ENCODE data around the gene IFNL1.
"Not testable (repeated sequence)": the region's sequence is repeated elsewhere in the genome, so short reads cannot be mapped to it uniquely, and the experiment has no call there.

Gene IFNL1

DNA sequence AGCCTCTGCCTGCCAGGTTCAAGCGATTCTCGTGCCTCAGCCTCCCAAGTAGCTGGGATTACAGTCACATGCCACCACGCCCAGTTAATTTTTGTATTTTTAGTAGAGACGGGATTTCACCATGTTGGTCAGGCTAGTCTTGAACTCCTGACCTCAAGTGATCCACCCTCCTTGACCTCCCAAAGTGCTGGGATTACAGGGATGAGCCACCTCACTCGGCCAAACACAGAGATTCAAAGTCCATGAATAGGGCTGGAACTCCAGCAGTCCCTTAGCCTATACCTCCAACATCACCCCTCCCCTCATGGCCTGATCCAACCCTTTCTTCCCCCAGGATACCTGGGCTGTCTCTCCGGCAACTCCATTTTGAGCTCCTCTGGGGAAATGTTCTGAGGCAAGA is 36.5 kb downstream of the IFNL1 start:
- DNase-seq (ENCODE audit: low spot score) = not testable (repeated sequence)

DNA sequence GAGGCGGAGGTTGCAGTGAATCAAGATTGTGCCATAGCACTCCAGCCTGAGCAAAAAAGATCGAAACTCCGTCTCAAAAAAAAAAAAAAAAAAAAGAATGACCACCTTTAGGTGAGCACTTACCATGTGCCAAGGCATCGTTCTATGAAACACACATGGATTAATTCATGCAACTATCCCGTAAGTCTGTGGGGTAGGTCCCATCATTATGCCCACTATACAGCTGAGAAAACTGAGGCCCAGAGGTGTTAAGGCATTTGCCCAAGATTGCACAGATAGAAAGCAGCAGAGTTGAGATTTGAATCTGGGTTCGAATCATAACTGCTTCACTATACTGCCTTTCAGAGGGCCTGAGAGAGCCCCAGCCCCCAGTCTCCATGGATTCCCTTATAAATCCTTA is 37.3 kb downstream of the IFNL1 start:
- DNase-seq (ENCODE audit: low spot score) = no peak

DNA sequence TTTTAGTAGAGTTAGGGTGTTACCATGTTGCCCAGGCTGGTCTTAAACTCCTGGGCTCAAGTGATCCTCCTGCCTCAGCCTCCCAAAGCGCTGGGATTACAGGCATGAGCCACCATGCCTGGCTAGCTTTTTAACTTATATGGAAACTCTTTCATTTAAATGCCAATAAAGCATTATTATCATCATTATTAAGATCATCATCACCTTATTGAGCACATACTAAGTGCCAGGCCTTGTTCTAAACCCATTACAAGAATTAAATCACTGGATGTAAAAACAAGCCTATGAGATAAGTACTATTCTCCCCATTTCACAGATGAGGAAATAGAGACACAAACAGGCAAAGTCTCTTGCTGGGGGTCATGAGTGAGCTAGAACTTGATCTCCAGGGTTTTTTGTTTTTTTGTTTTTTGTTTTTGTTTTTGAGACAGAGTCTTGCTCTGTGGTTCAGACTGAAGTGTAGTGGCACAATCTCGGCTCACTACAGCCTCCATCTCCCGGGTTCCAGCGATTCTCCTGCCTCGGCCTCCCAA is 38.3 kb downstream of the IFNL1 start:
- DNase-seq (ENCODE audit: low spot score) = no peak

DNA sequence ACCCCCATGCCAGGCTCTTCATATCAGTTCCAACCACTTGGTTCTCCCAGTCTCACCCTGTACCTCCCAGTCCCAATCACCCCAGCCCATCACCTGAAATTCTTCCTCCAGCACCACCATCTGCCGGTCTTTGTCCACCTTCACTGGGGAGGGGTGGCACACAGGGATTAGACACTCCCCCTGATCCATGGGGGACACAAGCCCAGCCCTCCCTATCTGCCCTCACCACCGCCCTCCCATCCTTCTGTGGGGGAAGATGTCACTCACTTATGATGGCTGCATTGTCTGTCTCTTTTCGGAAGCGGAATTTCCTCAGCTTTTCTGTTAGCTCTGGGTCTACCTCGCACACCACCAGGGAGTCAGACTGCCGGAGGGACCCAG is 39.0 kb downstream of the IFNL1 start:
- DNase-seq (ENCODE audit: low spot score) = no peak

DNA sequence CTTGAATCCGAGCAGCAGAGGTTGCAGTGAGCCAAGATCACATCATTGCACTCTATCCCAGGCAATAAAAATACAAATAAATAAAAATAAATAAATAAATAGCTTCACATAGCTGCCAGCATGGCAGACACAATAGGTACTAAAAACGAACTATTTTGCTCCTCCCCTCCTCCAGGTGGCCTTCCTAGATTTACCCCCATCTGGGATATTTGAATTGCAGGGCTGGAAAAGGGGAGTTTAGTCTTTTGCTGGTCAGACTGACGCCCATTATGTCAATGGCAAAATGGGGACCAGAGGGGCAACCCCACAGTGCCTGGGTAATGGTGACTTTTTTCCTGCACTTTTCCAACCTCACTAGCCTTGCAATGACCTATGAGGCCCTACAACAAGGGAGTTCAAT is 40.3 kb downstream of the IFNL1 start:
- DNase-seq (ENCODE audit: low spot score) = no peak

DNA sequence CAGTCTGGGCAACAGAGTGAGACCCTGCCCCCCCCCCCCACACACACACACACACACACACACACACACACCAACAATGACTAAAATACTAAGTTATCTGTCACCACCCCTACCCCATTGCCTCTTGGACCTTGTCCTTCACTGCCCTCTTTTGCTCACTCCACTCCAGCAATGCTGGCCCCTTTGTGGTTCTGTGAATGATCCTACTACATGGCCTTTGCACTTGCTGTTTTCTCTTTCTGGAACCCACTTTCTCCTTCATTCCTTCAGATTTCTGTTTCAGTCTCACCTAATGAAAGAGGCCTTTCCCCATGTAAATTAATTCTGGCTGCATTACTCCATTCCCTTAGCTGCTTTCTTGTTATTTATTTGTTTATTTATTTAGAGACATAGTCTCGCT is 43.5 kb downstream of the IFNL1 start:
- no peak for DNase-seq (ENCODE audit: low spot score)

DNA sequence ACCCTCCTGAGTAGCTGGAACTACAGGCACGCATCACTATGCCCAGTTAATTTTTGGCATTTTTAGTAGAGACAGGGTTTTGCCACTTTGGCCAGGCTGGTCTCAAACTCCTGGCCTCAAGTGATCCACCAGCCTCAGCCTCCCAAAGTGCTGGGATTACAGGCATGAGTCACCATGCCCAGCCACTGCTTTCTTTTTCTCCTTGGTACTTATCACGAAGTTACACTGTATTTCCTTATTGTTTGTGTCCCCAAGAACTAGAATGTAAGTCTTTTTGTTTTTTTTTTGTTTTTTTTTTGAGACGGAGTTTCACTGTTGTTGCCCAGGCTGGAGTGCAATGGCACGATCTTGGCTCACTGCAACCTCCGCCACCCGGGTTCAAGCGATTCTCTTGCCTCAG is 43.9 kb downstream of the IFNL1 start:
- not testable (repeated sequence) for DNase-seq (ENCODE audit: low spot score)

DNA sequence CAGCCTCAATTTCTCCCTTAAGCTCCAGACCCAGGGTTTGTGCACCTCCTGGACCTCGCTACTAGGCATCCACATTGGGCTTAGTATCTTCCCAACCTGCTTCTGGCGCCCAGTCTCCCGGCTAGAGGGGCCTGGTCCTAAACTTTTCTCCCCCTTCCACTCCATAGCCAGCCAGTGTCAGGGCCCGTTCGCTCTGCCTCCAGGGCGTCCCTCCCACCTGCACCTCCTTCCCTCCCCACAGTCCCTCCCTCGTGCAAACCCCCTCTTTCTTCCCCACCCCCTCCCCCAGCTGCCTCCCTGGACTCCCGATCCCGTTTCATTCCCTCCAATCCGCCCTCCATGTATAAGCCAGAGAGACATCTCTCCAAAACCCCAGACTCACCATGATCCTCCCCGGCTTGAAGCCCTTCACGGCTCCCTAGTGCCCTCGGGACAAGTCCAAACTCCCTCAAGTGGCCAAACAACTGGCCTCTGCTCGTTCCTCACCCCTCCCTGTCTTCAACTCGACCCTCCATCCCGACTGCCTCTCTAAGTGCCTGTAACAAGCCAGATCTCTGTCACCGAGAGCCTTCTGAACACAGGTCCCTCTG is 45.0 kb downstream of the IFNL1 start:
- DNase-seq (ENCODE audit: low spot score) = no peak

DNA sequence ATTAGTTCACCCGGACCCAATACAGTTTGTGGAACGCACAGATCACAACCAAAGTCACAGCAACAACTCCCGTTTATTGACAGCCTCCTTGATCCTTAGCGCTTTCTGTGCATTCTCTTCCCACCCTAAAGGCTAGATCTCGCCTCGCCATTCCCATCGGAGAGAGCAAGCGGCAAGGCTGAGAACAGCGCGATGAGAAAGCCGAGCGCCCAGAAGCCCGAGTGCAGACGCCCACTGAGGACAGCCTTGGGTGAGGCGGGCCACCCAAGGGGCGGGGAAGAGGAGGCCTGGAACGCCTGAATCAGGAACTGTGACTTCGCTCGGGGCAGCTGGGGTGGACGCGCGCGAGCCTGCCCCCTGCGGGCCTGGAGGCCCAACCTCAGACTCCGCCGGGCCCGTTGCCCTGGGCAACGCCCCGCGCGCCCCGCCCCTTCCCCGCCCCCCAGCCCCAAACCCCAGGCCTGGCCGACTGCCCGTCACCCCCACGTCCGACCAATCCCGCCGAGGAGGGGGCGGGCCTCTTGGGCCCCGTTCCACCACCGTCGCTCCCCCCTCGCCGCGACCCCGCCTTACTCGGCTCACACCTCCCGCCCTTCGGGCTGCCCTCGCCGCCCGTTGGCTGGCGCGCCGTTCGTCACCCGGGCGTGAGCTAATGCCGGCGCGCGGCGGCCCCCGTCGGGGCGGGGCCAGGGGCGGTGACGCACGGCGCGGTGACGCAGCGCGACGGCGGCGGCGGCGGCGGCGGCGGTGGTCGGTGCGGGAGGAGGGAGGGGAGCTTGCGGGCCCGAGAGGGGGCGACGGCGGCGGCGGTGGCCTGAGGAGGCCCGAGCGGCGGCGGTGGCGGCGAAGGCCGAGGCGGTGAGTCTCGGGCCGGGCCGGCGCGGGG is 45.8 kb downstream of the IFNL1 start, which contains the start of gene SAMD4B:
Gene SAMD4B, plus strand, starts transcription at position 703 of the 886 bp plus-strand sequence. CDS start 14,473 bp downstream, outside the sequence.
- DNase-seq (ENCODE audit: low spot score) = peak; percentile 98

DNA sequence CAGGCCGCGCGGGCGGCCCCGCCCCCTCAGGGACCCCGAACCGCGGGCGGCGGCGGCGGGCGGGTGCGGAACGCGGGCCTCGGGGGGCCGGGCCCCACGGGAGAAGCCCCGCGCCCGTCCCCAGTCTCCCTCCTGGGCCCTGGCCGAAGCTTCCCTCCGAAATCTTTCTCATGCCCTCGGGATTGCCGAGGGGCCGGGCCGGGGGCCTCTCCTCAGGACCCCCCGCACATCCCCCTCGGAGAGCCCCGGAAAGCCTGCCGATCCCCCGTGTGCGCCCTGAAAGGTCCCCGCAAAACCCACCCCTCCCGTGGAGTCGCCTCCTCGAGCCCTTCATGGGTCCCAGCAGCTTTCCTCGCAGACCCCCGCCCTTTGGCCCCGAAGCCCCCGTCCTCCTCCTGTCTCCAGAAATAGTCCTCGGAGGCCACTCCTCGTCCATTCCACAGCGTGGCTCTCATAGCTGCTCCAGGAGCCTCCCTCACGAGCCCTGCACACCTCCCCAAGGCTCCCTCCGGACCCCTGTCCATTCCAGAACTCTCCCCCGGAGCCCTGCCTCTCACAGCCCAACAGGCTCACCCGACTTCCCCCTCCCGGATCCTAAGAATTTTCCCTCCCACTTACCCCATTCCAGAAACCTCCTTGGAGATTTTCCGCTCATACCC is 46.6 kb downstream of the IFNL1 start:
- DNase-seq (ENCODE audit: low spot score) = no peak

DNA sequence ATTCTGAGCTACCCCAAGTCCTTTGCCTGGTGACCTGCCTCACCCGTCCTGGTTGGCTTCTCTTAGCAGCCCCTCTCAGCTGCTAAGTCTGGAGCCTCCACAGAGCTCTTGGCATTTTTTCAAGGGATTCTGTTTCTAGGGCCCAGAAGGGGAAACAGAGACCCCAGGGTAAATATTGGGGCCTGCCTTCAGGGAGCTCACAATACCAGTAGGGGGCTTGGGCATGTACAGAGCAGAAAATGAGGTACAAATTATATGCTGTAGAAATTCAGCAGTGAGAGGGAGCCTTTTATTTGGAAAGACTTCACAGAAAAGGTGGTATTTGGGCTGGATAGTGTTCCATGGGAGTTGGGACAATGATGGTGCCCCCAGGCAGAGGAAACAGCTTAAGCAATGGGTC is 49.7 kb downstream of the IFNL1 start:
- no peak for DNase-seq (ENCODE audit: low spot score)

DNA sequence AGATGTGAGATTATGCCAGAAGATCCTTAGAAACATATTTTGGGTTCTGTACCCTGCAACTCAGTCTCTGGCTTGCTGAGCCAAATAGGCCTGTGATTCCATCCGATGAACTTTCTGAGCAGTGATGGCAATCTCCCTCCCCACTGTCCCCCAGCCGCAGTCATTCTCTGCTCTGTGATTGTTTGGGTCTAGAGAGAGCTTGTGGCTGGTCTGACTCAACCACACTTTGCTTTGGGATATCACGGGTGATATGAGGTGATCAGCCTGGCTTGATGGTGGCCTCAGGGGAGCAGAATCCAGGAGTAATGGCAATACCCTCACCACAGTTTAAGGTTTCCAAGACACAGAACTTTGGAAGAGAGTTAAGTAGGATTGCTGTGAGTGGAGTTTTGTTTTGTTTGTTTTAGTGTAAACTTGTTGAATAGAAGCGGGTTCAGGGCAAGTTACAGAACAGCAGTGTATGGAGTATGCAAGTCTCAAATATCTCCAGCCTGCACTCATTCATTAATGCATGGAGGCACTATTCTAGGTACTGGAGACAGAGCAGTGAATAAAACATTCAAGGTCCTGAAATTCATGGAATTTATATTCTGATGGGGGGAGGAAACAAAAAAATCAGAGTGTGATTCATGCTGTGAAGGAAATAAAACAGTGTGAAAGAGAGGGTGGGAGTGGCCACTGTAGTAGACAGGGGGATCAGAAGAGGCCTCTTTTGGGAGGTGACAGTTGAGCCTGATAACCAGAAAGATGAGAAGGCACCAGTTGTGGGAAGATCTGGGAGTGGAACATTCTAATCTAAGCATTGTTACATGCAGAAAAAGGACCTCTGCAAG is 51.3 kb downstream of the IFNL1 start:
- DNase-seq (ENCODE audit: low spot score) = no peak
